B cell (primary cell): ENCODE data around the gene NHS. TPM values are rescaled to one million over a fixed set of nuclear protein-coding genes. Genes with fewer than 3 reads are reported as not detected.

ENCODE experiments used
- ATAC-seq: fragments of 200-7000 bp; cut with Tn5 transposase; one replicate; pipeline ENCODE4 v1.10.0; 2021; ENCODE audit warnings: low read depth, mild to moderate bottlenecking, moderate number of reproducible peaks, moderate library complexity
- CTCF ChIA-PET: fragments of 350-600 bp; sonication (Branson Sonifier 250); formaldehyde crosslinking; loops from one replicate; lab custom pipeline; 2021; ENCODE audit warnings: antibody characterized with exemption, inconsistent platforms; lab: Charles Lee
- POLR2A ChIA-PET: fragments of 350-600 bp; sonication (Branson Sonifier 250); formaldehyde crosslinking; loops from one replicate; lab custom pipeline; 2021; ENCODE audit warnings: antibody characterized with exemption; lab: Charles Lee
- DNase-seq: peaks from one replicate; pipeline ENCODE4 v3.0.0; 2013
- H2AFZ ChIP-seq: 2 replicates; pipeline ENCODE4 v1.6.1; 2012; ENCODE audit warnings: mild to moderate bottlenecking, low read depth, low read length; ENCODE audit not compliant: insufficient read depth, poor library complexity, severe bottlenecking
- H3K27ac ChIP-seq, 2 donors: 1 replicate in 1 of 2; 2 replicates in 1 of 2; pipeline ENCODE4 v1.5.1; 2012 to 2013; ENCODE audit warnings: low read length in 2 of 2, mild to moderate bottlenecking in 2 of 2, moderate library complexity in 1 of 2
- H3K27me3 ChIP-seq, 4 experiments: fragments of 200-600 bp in 1 of 4; sonication (generic) in 1 of 4; replicated peaks in 1 of 4; 1 replicate in 2 of 4; 2 replicates in 2 of 4; pipeline versions ENCODE4 v1.6.1 to v1.7.0; 2013 to 2016; ENCODE audit warnings: low read length in 3 of 4, mild to moderate bottlenecking in 2 of 4, mixed read lengths in 1 of 4, moderate library complexity in 1 of 4; ENCODE audit not compliant: insufficient read depth in 4 of 4, control insufficient read depth in 3 of 4; ENCODE audit errors: control extremely low read depth in 1 of 4
- H3K36me3 ChIP-seq, 2 experiments: replicated peaks in 1 of 2; 1 replicate in 1 of 2; 2 replicates in 1 of 2; pipeline versions ENCODE4 v1.6.1 to v1.7.1; 2013; ENCODE audit warnings: low read length in 1 of 2; ENCODE audit not compliant: insufficient read depth in 2 of 2, control insufficient read depth in 1 of 2; ENCODE audit errors: control extremely low read depth in 1 of 2, extremely low read depth in 1 of 2
- H3K4me1 ChIP-seq, 2 donors: fragments of 200-600 bp in 1 of 2; sonication (generic) in 1 of 2; 1 replicate in 1 of 2; 2 replicates in 1 of 2; pipeline versions ENCODE4 v1.5.1 to v1.6.1; 2013 to 2017; ENCODE audit warnings: low read length in 2 of 2; ENCODE audit not compliant: control insufficient read depth in 2 of 2, insufficient read depth in 2 of 2
- H3K4me2 ChIP-seq: replicated peaks from 2 replicates; pipeline ENCODE3; 2012; ENCODE audit warnings: mild to moderate bottlenecking, low read depth, low read length; ENCODE audit not compliant: poor library complexity, severe bottlenecking
- H3K4me3 ChIP-seq, 5 experiments: fragments of 200-600 bp in 1 of 5; sonication (generic) in 1 of 5; 1 replicate in 3 of 5; 2 replicates in 2 of 5; pipeline versions ENCODE4 v1.5.1 to v1.7.0; 2011 to 2016; ENCODE audit warnings: low read length in 4 of 5, mild to moderate bottlenecking in 4 of 5, low read depth in 2 of 5, control low read depth in 1 of 5, moderate library complexity in 1 of 5; ENCODE audit not compliant: insufficient read depth in 1 of 5; ENCODE audit errors: control extremely low read depth in 1 of 5, extremely low read depth in 1 of 5
- H3K79me2 ChIP-seq: fragments of 200-600 bp; sonication (generic); one replicate; pipeline ENCODE4 v1.6.0; 2016; ENCODE audit warnings: low read length; ENCODE audit not compliant: control insufficient read depth, insufficient read depth
- H3K9ac ChIP-seq: fragments of 200-600 bp; sonication (generic); 2 replicates; pipeline ENCODE4 v1.6.1; 2017; ENCODE audit warnings: mild to moderate bottlenecking, low read length, moderate library complexity
- H3K9me3 ChIP-seq, 3 donors: one replicate each; pipeline versions ENCODE4 v1.6.1 to v1.7.1; 2013; ENCODE audit warnings: low read length in 2 of 3; ENCODE audit not compliant: control insufficient read depth in 2 of 3, insufficient read depth in 1 of 3; ENCODE audit errors: control extremely low read depth in 1 of 3
- H4K20me1 ChIP-seq: 2 replicates; pipeline ENCODE4 v1.6.0; 2012; ENCODE audit warnings: mild to moderate bottlenecking, low read length; ENCODE audit not compliant: insufficient read depth, control insufficient read depth, poor library complexity, severe bottlenecking
- H3K27ac Mint-ChIP-seq: one replicate; pipeline ENCODE4 v1.8.0; 2021; ENCODE audit warnings: mixed read lengths
- H3K27me3 Mint-ChIP-seq: one replicate; pipeline ENCODE4 v1.8.0; 2021; ENCODE audit warnings: mixed read lengths
- H3K4me1 Mint-ChIP-seq: one replicate; pipeline ENCODE4 v1.8.0; 2021; ENCODE audit warnings: mixed read lengths
- H3K4me3 Mint-ChIP-seq: one replicate; pipeline ENCODE4 v1.8.0; 2021; ENCODE audit warnings: mixed read lengths
- H3K9me3 Mint-ChIP-seq: one replicate; pipeline ENCODE4 v1.8.0; 2022; ENCODE audit warnings: mixed read lengths; ENCODE audit not compliant: insufficient read depth
- EZH2 ChIP-seq: IDR thresholded peaks from 2 replicates; pipeline ENCODE4 v1.6.1; 2012; ENCODE audit warnings: borderline replicate concordance, low read depth, mild to moderate bottlenecking, moderate library complexity, low read length; ENCODE audit not compliant: insufficient read depth, poor library complexity, severe bottlenecking
- WGBS: methylation state at CpG from one replicate; pipeline ENCODE4 v1.1.5; 2013; ENCODE audit warnings: missing lambda C conversion rate; ENCODE audit not compliant: insufficient coverage; 5-methylcytosine and 5-hydroxymethylcytosine counted together
- intact Hi-C: fragments of 100-400 bp; cut with micrococcal nuclease; formaldehyde crosslinking; loops from one replicate; pipeline ENCODE4 v1.10.0; 2022
- polyA plus RNA-seq: library from polyadenylated mRNA; depleted of rRNA; stranded (reverse); fragments of >200 nt; gene quantifications from 2 replicates; pipeline ENCODE4 v1.2.3, GENCODE V29; 2012
- total RNA-seq, 2 donors: library from RNA; stranded (reverse); fragments of 120-200 nt in 1 of 2; gene quantifications; 1 replicate in 1 of 2; 2 replicates in 1 of 2; pipeline versions ENCODE4 v1.2.3 to v1.2.4, GENCODE V29; 2013 to 2022
- TF ChIP-seq, protein P1 (sequence below): fragments of 200-600 bp; IDR thresholded peaks from one replicate; pipeline ENCODE4 v1.8.0; 2022; ENCODE audit warnings: antibody characterized with exemption, mild to moderate bottlenecking

The NHS gene
- total and polyA plus RNA-seq, 2 donors (not counting 1 experiment from before 2014, with no cell fraction given), result not detected

- TF ChIP-seq, protein P1, sequence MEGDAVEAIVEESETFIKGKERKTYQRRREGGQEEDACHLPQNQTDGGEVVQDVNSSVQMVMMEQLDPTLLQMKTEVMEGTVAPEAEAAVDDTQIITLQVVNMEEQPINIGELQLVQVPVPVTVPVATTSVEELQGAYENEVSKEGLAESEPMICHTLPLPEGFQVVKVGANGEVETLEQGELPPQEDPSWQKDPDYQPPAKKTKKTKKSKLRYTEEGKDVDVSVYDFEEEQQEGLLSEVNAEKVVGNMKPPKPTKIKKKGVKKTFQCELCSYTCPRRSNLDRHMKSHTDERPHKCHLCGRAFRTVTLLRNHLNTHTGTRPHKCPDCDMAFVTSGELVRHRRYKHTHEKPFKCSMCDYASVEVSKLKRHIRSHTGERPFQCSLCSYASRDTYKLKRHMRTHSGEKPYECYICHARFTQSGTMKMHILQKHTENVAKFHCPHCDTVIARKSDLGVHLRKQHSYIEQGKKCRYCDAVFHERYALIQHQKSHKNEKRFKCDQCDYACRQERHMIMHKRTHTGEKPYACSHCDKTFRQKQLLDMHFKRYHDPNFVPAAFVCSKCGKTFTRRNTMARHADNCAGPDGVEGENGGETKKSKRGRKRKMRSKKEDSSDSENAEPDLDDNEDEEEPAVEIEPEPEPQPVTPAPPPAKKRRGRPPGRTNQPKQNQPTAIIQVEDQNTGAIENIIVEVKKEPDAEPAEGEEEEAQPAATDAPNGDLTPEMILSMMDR, result no peak
- no peak for TF ChIP-seq EZH2
- Histone ChIP-seq H3K4me2 (no peak overlapping the region), H3K27ac (no peak overlapping the region), H2AFZ (no peak overlapping the region), H4K20me1 (no peaks in the 10 kb centered on the region), H3K4me1 (no peaks in the 10 kb centered on the region), H3K9ac (no peak overlapping the region), H3K36me3 (no peaks in the 10 kb centered on the region), H3K9me3 (no peaks in the 10 kb centered on the region), H3K4me3 (no peak overlapping the region), H3K27me3 (no peaks in the 10 kb centered on the region), H3K79me2 (no peaks in the 10 kb centered on the region)
- POLR2A ChIA-PET, result no interaction called here
- no CpG with 5 or more reads among the region's 3 CpGs for WGBS
- H3K27ac Mint-ChIP-seq, result no peak overlapping the region
- no peaks in the 10 kb centered on the region for H3K27me3 Mint-ChIP-seq
- CTCF ChIA-PET, result no interaction called here
- intact Hi-C loops, result no loop called here
- ATAC-seq, result no peak
- H3K4me3 Mint-ChIP-seq, result no peak overlapping the region
- H3K9me3 Mint-ChIP-seq, result no peaks in the 10 kb centered on the region
- H3K4me1 Mint-ChIP-seq, result no peaks in the 10 kb centered on the region
- DNase-seq, result no peak
Measured at GRCh38 chrX:17623750-17624149, 248.8 kb downstream of the NHS start.

GRCh38 chrX:17627026-17627425, 252.0 kb downstream of the NHS start:
- H3K4me2 ChIP-seq, result no peak overlapping the region
- no peaks in the 10 kb centered on the region for H3K9me3 ChIP-seq
- H3K36me3 ChIP-seq, result no peaks in the 10 kb centered on the region
- Mint-ChIP-seq H3K4me3 (no peak overlapping the region), H3K4me1 (no peaks in the 10 kb centered on the region), H3K9me3 (no peaks in the 10 kb centered on the region), H3K27ac (no peak overlapping the region), H3K27me3 (no peaks in the 10 kb centered on the region)
- no peaks in the 10 kb centered on the region for H3K79me2 ChIP-seq
- H3K27me3 ChIP-seq, result no peaks in the 10 kb centered on the region
- CTCF ChIA-PET, result no interaction called here
- no peak overlapping the region for H3K9ac ChIP-seq
- H3K27ac ChIP-seq, result no peak overlapping the region
- DNase-seq (no peak), ATAC-seq (no peak)
- no peaks in the 10 kb centered on the region for H3K4me1 ChIP-seq
- no CpG with 5 or more reads among the region's 1 CpG for WGBS
- H4K20me1 ChIP-seq, result no peaks in the 10 kb centered on the region
- no peak for TF ChIP-seq EZH2
- TF ChIP-seq, protein P1, result no peak
- intact Hi-C loops, result no loop called here
- H3K4me3 ChIP-seq, result no peak overlapping the region
- POLR2A ChIA-PET, result no interaction called here
- no peak overlapping the region for H2AFZ ChIP-seq
